H1 (cell line): ENCODE results near the gene IL5RA. TPM values are rescaled to one million over a fixed set of nuclear protein-coding genes. Genes with fewer than 3 reads are reported as not detected.

Experiments
- YY1 ChIP-seq: IDR thresholded peaks from 2 replicates; pipeline ENCODE4 v1.6.1; 2011; ENCODE audit warnings: low read depth, mild to moderate bottlenecking, low read length
- polyA plus RNA-seq, 7 experiments: library from polyadenylated mRNA; depleted of rRNA in 3 of 7; stranded (reverse) in 5 of 7; unstranded in 2 of 7; fragments of >200 nt in 5 of 7; fragments of 200-250 nt in 2 of 7; gene quantifications; 1 replicate in 5 of 7; 2 replicates in 1 of 7; 4 replicates in 1 of 7; pipeline versions ENCODE4 v1.2.1 to v1.2.3, GENCODE V29; 2011 to 2013; ENCODE audit warnings: missing spikeins in 2 of 7, mixed read lengths in 2 of 7
- total RNA-seq: library from RNA; stranded (reverse); fragmentation: NEBNext Ultra II Directional; extraction: Animal tissue kit (Norgen Biotek cat#: 25700); gene quantifications from 2 replicates; pipeline ENCODE4 v1.2.1, GENCODE V29; 2021
- TF ChIP-seq, protein P1 (sequence below): fragments of 300-600 bp; sonication (generic); IDR thresholded peaks from 2 replicates; pipeline ENCODE4 v1.7.1; 2012; ENCODE audit warnings: low read length, moderate library complexity, mild to moderate bottlenecking, inconsistent platforms; ENCODE audit not compliant: insufficient replicate concordance

Gene IL5RA
- total and polyA plus RNA-seq, 2 of the 8 experiments (the other 6 are each of a cell fraction or from before 2014, with no cell fraction given), result not detected

DNA sequence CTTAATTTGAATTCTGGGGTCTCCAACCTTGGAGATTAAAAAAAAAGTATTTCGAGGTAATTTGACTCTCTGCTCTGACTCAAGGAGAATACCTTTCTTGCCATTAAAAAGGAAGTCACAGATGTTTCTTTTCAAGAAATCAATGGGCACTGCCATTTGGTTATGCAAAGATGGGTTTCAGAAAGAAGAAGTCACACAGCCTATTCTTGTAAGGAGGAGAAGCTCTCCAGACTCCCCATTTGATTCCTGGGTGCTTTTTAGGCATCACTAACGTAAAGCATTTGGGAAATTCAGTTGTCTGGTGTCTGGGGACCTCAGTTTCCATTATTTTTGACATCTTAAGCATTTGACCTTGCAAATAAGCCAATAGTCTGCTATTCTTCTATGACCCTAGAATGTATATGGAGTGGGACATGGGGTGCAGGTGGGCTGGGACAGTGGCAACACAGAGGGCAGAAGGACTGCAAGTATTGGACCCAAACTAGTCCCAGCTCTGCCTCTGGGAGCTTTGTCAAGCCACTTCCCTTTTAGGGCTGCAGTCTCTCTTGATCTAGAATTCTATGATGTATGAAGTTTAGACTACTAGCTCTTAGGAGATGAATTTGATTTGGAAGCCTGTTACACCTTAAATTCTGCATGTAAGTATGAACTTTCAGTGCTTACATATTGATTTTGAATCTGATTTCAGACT is 27.8 kb downstream of the IL5RA start (continued):
- TF ChIP-seq, protein P1, sequence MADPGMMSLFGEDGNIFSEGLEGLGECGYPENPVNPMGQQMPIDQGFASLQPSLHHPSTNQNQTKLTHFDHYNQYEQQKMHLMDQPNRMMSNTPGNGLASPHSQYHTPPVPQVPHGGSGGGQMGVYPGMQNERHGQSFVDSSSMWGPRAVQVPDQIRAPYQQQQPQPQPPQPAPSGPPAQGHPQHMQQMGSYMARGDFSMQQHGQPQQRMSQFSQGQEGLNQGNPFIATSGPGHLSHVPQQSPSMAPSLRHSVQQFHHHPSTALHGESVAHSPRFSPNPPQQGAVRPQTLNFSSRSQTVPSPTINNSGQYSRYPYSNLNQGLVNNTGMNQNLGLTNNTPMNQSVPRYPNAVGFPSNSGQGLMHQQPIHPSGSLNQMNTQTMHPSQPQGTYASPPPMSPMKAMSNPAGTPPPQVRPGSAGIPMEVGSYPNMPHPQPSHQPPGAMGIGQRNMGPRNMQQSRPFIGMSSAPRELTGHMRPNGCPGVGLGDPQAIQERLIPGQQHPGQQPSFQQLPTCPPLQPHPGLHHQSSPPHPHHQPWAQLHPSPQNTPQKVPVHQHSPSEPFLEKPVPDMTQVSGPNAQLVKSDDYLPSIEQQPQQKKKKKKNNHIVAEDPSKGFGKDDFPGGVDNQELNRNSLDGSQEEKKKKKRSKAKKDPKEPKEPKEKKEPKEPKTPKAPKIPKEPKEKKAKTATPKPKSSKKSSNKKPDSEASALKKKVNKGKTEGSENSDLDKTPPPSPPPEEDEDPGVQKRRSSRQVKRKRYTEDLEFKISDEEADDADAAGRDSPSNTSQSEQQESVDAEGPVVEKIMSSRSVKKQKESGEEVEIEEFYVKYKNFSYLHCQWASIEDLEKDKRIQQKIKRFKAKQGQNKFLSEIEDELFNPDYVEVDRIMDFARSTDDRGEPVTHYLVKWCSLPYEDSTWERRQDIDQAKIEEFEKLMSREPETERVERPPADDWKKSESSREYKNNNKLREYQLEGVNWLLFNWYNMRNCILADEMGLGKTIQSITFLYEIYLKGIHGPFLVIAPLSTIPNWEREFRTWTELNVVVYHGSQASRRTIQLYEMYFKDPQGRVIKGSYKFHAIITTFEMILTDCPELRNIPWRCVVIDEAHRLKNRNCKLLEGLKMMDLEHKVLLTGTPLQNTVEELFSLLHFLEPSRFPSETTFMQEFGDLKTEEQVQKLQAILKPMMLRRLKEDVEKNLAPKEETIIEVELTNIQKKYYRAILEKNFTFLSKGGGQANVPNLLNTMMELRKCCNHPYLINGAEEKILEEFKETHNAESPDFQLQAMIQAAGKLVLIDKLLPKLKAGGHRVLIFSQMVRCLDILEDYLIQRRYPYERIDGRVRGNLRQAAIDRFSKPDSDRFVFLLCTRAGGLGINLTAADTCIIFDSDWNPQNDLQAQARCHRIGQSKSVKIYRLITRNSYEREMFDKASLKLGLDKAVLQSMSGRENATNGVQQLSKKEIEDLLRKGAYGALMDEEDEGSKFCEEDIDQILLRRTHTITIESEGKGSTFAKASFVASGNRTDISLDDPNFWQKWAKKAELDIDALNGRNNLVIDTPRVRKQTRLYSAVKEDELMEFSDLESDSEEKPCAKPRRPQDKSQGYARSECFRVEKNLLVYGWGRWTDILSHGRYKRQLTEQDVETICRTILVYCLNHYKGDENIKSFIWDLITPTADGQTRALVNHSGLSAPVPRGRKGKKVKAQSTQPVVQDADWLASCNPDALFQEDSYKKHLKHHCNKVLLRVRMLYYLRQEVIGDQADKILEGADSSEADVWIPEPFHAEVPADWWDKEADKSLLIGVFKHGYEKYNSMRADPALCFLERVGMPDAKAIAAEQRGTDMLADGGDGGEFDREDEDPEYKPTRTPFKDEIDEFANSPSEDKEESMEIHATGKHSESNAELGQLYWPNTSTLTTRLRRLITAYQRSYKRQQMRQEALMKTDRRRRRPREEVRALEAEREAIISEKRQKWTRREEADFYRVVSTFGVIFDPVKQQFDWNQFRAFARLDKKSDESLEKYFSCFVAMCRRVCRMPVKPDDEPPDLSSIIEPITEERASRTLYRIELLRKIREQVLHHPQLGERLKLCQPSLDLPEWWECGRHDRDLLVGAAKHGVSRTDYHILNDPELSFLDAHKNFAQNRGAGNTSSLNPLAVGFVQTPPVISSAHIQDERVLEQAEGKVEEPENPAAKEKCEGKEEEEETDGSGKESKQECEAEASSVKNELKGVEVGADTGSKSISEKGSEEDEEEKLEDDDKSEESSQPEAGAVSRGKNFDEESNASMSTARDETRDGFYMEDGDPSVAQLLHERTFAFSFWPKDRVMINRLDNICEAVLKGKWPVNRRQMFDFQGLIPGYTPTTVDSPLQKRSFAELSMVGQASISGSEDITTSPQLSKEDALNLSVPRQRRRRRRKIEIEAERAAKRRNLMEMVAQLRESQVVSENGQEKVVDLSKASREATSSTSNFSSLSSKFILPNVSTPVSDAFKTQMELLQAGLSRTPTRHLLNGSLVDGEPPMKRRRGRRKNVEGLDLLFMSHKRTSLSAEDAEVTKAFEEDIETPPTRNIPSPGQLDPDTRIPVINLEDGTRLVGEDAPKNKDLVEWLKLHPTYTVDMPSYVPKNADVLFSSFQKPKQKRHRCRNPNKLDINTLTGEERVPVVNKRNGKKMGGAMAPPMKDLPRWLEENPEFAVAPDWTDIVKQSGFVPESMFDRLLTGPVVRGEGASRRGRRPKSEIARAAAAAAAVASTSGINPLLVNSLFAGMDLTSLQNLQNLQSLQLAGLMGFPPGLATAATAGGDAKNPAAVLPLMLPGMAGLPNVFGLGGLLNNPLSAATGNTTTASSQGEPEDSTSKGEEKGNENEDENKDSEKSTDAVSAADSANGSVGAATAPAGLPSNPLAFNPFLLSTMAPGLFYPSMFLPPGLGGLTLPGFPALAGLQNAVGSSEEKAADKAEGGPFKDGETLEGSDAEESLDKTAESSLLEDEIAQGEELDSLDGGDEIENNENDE, result no peak
- no peak for TF ChIP-seq YY1
